Right cardiac atrium (tissue), 5 donors: Measurements from ENCODE around the gene PEX11G. TPM values are rescaled to one million over a fixed set of nuclear protein-coding genes. Genes with fewer than 3 reads are reported as not detected.
"Not testable (repeated sequence)": the region's sequence is repeated elsewhere in the genome, so short reads cannot be mapped to it uniquely, and the experiment has no call there.

Experiments used
- ATAC-seq, 2 donors: fragments of 200-7000 bp; cut with Tn5 transposase; one replicate each; pipeline versions ENCODE4 v1.8.0 to v1.9.1; 2020; ENCODE audit warnings: moderate library complexity in 2 of 2, mild to moderate bottlenecking in 1 of 2
- DNase-seq, 3 donors: peaks; one replicate each; pipeline ENCODE4 v3.0.0-alpha.2; 2020
- H3K27ac ChIP-seq: one replicate; pipeline ENCODE4 v1.5.1; 2013; ENCODE audit warnings: mild to moderate bottlenecking, low read length, control low read depth, moderate library complexity
- H3K27me3 ChIP-seq: one replicate; pipeline ENCODE4 v1.6.1; 2013; ENCODE audit not compliant: control insufficient read depth, insufficient read depth
- H3K4me1 ChIP-seq: one replicate; pipeline ENCODE4 v1.6.1; 2013; ENCODE audit warnings: low read length; ENCODE audit not compliant: control insufficient read depth, insufficient read depth
- H3K4me3 ChIP-seq: one replicate; pipeline ENCODE4 v1.5.1; 2013; ENCODE audit warnings: low read length, control low read depth
- H3K9me3 ChIP-seq: one replicate; pipeline ENCODE4 v1.6.1; 2013; ENCODE audit warnings: low read length; ENCODE audit not compliant: control insufficient read depth
- WGBS: extraction: QIAGEN DNeasy Blood & Tissue Kit; methylation state at CpG from one replicate; pipeline ENCODE4 v1.1.7; 2013; 5-methylcytosine and 5-hydroxymethylcytosine counted together
- intact Hi-C, 4 donors: fragments of 100-400 bp; cut with DNase I; formaldehyde crosslinking; loops; one replicate each; pipeline versions ENCODE4 v1.11.0 to v1.14.0; 2022 to 2023
- polyA plus RNA-seq: library from polyadenylated mRNA; stranded (reverse); fragments of 200-250 nt; gene quantifications from one replicate; pipeline ENCODE4 v1.2.3, GENCODE V29; 2013
- total RNA-seq, 4 donors: library from RNA; stranded (reverse); fragmentation: NEBNext Ultra II Directional; extraction: Animal tissue kit (Norgen Biotek cat#: 25700); gene quantifications; one replicate each; pipeline ENCODE4 v1.2.1, GENCODE V29; 2021
- donor health status: healthy with polysubstance abuse.
- donor health status: DM: no; HTN: yes; CAD: no.
- donor health status: DM: no; HTN: no; CAD: no.
- donor health status: DM: no; HTN: yes; CAD: no; lungs with severe emphysema.
- donor health status: DM: yes; HTN: yes; CAD: no.

Gene PEX11G
- total and polyA plus RNA-seq, 5 donors: 1.5 to 3.2 (median 2.4) TPM

DNA sequence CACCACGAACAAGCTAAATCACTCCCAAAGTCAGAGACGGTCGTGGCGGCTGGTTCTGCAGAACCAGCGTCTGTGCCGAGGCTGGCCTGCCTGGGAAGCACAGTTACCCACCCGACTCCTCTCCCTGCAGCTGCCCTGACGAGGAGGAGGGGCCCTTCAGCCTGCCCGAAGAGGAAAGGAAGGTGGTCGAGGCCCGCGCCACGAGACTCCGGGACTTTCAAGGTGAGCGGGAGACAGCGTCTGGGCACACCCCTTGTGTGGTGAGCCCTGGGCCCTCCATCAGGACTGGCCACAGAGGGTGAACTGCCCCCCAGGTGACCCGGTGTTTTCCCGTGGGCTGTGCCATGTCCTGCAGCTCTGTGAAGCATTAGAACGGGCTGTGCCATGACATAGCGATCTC lies 29.1 kb downstream of the PEX11G start:
- ATAC-seq (no peak), DNase-seq (no peak)
- Histone ChIP-seq H3K27me3 (no peaks in the 10 kb centered on the region), H3K27ac (no peak overlapping the region), H3K4me3 (no peak overlapping the region), H3K9me3 (no peaks in the 10 kb centered on the region), H3K4me1 (no peaks in the 10 kb centered on the region)
- intact Hi-C loops: no loop called here
- 93% methylated on average over 20 of the region's 20 CpGs for WGBS

DNA sequence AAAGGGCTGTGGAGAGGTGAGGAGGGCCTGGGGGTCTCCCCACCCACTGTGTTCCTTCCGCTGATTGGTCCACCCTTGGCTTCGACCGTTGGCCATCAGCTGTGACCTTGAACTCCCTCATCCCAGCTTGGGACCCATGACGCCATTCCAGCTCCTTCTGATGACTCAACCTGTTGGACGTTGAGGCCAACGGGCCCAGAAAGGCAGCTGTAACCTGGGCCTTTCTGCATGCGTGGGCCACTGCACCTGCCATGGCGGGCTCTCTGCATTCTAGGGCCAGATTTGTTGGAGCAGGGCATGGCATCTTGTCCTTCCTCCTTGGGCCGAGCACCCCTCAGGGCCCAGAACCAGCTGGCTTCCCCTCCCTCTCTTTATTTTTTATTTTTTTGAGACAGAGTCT lies 30.2 kb downstream of the PEX11G start:
- no peak overlapping the region for H3K4me3 ChIP-seq
- ATAC-seq (no peak), DNase-seq (no peak)
- no peaks in the 10 kb centered on the region for H3K27me3 ChIP-seq
- H3K4me1 ChIP-seq: no peaks in the 10 kb centered on the region
- intact Hi-C loops: no loop called here
- H3K9me3 ChIP-seq: no peaks in the 10 kb centered on the region
- no peak overlapping the region for H3K27ac ChIP-seq
- 91% methylated on average over 9 of the region's 9 CpGs for WGBS

DNA sequence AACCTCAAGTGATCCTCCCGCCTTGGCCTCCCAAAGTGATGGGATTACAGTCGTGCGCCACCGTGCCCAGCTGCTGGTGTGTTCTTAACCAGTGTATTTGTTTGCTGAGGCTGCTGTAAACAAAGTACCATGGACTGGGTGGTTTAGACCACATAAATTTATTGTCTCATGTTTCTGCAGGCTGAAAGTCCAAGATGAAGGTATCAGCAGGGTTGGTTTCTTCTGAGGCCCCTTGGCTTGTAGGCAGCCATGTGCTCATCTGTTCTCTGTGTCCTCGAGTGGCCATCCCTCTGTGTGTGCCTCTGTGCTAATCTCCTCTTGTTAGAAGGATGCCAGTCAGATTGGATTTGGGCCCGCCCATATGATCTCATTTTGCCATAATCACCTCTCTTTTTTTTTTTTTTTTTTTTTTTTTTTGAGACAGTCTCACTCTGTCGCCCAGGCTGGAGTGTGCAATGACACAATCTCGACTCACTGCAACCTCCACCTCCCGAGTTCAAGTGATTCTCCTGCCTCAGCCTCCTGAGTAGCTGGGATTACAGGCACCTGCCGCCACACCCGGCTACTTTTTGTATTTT lies 31.8 kb downstream of the PEX11G start:
- 96% methylated on average over 11 of the region's 11 CpGs for WGBS
- Histone ChIP-seq H3K4me1 (no peaks in the 10 kb centered on the region), H3K27ac (no peak overlapping the region), H3K9me3 (no peaks in the 10 kb centered on the region), H3K4me3 (no peak overlapping the region), H3K27me3 (no peaks in the 10 kb centered on the region)
- intact Hi-C loops: no loop called here
- DNase-seq (no peak), ATAC-seq (no peak)

DNA sequence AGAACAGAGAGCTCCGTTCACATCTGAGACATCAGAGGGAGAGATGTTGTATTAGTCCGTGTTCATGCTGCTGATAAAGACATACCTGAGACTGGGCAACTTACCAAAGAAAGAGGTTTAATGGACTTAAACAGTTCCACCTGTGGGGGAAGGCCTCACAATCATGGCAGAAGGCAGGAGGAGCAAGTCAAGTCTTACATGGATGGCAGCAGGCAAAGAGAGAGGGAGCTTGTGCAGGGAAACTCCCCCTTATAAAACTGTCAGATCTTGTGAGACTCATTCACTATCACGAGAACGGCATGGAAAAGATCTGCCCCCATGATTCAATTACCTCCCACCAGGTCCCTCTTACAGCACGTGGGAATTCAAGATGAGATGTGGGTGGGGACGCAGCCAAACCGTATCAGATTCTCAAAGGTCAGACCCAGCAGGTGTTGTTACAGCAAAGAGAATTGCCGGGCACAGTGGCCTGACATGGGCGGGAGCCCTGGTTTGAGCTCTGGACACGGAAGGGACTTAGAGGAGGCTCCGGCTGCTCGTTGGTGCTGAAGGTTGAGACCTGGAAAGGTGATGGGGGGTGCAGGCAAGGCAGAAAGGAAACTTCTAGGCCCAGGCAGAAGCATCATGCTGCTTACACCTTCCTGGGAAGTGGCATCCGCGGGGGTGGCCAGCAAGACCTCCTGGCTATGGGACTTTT lies 33.1 kb downstream of the PEX11G start:
- 96% methylated on average over 14 of the region's 14 CpGs for WGBS
- H3K27me3 ChIP-seq: no peaks in the 10 kb centered on the region
- no peaks in the 10 kb centered on the region for H3K9me3 ChIP-seq
- intact Hi-C loops: no loop called here
- ATAC-seq (no peak), DNase-seq (no peak)
- no peak overlapping the region for H3K4me3 ChIP-seq
- no peak overlapping the region for H3K27ac ChIP-seq
- no peaks in the 10 kb centered on the region for H3K4me1 ChIP-seq

DNA sequence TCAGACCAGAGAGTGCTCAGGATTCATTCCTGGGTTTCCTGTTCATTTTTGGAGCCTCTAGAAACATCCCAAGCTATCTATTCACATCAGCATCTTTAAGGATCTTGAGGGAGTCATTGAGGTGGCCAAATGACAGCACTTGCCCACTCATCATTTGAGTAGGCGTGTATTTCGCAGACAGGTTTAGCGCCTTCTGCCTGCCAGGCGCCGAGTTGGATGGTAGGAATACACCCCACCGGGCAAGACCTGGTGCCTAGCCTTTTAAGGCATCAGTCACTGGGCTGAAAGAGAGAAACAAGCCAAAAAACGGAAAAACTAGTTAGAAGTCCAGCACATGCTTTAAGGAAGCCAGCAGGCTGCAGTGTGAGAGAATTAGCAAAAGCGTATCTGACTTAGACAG lies 33.8 kb downstream of the PEX11G start:
- H3K27me3 ChIP-seq: no peaks in the 10 kb centered on the region
- H3K9me3 ChIP-seq: no peaks in the 10 kb centered on the region
- H3K27ac ChIP-seq: no peak overlapping the region
- intact Hi-C loops: no loop called here
- no peak for DNase-seq
- 97% methylated on average over 8 of the region's 8 CpGs for WGBS
- ATAC-seq: no peak
- H3K4me1 ChIP-seq: no peaks in the 10 kb centered on the region
- H3K4me3 ChIP-seq: no peak overlapping the region

DNA sequence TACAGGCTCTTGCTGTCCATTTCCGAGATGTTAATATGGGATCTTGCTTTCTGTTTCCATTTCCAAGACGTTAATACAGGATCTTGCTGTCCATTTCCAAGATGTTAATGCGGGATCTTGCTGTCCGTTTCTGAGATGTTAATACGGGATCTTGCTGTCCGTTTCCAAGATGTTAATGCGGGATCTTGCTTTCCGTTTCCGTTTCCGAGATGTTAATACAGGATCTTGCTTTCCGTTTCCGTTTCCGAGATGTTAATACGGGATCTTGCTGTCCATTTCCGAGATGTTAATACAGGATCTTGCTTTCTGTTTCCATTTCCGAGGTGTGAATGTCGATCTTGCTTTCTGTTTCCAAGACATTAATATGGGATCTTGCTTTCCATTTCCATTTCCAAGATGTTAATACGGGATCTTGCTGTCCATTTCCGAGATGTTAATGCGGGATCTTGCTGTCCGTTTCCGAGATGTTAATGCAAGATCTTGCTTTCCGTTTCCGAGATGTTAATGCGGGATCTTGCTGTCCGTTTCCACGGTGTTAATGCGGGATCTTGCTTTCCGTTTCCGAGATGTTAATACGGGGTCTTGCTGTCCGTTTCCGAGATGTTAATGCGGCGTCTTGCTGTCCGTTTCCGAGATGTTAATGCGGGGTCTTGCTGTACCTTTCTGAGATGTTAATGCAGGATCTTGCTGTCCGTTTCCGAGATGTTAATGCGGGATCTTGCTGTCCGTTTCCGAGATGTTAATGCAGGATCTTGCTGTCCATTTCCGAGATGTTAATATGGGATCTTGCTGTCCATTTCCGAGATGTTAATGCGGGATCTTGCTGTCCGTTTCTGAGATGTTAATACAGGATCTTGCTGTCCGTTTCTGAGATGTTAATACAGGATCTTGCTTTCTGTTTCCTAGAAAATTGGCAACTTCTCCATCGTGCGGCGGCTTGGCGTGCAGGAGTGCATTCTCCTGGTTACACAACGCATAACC lies 38.3 kb downstream of the PEX11G start:
- H3K9me3 ChIP-seq: no peaks in the 10 kb centered on the region
- intact Hi-C loops: no loop called here
- H3K27ac ChIP-seq: no peak overlapping the region
- DNase-seq (no peak), ATAC-seq (no peak)
- H3K4me1 ChIP-seq: no peaks in the 10 kb centered on the region
- 86% methylated on average over 53 of the region's 53 CpGs for WGBS
- H3K4me3 ChIP-seq: no peak overlapping the region
- no peaks in the 10 kb centered on the region for H3K27me3 ChIP-seq

DNA sequence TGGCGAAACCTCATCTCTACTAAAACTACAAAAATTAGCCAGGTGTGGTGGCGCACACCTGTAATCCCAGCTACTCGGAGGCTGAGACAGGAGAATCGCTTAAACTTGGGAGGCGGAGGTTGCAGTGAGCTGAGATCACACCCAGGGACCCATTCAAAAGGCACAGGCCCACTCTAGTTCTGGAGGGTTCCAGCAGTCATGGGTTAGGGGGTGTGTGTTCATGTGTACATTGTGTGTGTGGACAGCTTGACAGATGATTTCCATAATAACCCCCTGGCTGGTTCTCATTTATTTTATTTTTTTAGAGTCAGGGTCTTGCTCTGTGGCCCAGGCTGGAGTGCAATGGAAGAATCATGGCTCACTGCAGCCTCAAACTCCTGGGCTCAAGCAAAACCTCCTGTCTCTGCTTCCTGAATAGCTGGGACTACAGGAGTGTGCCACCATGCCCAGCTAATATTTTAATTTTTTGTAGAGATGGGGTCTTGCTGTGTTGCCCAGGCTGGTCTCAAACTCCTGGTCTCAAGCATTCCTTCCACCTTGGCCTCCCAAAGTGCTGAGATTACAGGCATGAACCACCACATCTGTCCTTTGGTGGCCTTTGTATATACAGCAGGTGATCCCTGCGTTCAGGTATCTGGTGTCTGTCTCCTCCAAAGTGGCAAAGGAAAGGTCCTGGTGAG lies 39.3 kb downstream of the PEX11G start:
- H3K27ac ChIP-seq, H3K27me3 ChIP-seq, H3K4me3 ChIP-seq, ATAC-seq, H3K4me1 ChIP-seq, DNase-seq, H3K9me3 ChIP-seq, intact Hi-C loops: not testable (repeated sequence)
- WGBS: 98% methylated on average over 6 of the region's 6 CpGs

DNA sequence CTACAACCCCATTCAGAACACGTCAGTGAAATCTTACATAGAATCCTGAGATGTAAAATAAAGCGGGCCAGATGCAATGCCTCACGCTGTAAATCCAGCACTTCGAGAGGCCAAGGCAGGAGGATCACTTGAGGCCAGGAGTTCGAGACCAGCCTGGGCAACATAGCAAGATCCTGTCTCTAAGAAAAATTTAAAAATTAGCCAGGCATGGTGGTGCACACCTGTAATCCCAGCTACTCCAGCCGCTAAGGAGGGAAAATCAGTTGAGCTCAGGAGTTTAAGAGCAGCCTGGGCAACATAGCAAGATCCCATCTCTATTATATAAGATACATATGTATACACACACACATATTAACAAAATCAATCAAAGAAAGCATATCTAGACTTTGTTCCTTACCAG lies 41.2 kb downstream of the PEX11G start:
- ATAC-seq (no peak), DNase-seq (no peak)
- H3K27ac ChIP-seq: no peak overlapping the region
- WGBS: 97% methylated on average over 6 of the region's 6 CpGs
- no peaks in the 10 kb centered on the region for H3K27me3 ChIP-seq
- intact Hi-C loops: no loop called here
- H3K9me3 ChIP-seq: no peaks in the 10 kb centered on the region
- no peak overlapping the region for H3K4me3 ChIP-seq
- no peaks in the 10 kb centered on the region for H3K4me1 ChIP-seq

DNA sequence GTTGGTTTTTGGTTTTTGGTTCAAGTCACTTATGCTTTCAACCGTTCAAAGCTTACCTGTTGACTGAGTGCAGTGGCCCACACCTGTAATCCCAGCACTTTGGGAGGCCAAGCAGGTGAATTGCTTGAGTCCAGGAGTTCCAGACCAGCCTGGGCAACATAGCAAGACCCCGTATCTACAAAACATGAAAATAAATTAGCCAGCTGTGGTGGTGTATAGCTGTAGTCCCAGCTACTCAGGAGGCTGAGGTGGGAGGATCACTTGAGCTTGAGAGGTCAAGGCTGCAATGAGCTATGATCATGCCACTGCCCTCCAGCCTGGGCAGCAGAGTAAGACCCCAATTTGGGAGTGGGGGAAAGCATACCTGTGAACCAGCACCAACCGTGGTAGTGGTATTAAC lies 43.7 kb downstream of the PEX11G start:
- 94% methylated on average over 3 of the region's 3 CpGs for WGBS
- no peak for DNase-seq

DNA sequence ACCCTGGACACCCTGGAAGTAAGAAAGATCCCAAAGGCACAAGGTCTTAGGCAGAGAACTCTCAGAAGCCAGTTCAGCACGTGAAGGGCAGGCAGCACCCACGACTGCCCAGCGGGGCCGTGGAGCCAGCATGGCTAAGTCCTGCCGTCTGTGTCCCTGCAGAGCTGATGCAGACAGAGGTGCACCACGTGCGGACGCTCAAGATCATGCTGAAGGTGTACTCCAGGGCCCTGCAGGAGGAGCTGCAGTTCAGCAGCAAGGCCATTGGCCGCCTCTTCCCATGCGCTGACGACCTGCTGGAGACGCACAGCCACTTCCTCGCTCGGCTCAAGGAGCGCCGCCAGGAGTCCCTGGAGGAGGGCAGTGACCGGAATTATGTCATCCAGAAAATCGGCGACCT lies 44.8 kb downstream of the PEX11G start:
- WGBS: 93% methylated on average over 19 of the region's 19 CpGs
- Histone ChIP-seq H3K27ac (no peak overlapping the region), H3K9me3 (no peaks in the 10 kb centered on the region), H3K4me3 (no peak overlapping the region), H3K4me1 (no peaks in the 10 kb centered on the region), H3K27me3 (no peaks in the 10 kb centered on the region)
- intact Hi-C loops: no loop called here
- ATAC-seq: no peak
- DNase-seq: no peak

More for the DNA sequence above, 43.7 kb downstream of the PEX11G start:
- Histone ChIP-seq H3K27me3 (no peaks in the 10 kb centered on the region), H3K4me3 (no peak overlapping the region), H3K4me1 (no peaks in the 10 kb centered on the region), H3K27ac (no peak overlapping the region), H3K9me3 (no peaks in the 10 kb centered on the region)
- no peak for ATAC-seq
- intact Hi-C loops: no loop called here

DNA sequence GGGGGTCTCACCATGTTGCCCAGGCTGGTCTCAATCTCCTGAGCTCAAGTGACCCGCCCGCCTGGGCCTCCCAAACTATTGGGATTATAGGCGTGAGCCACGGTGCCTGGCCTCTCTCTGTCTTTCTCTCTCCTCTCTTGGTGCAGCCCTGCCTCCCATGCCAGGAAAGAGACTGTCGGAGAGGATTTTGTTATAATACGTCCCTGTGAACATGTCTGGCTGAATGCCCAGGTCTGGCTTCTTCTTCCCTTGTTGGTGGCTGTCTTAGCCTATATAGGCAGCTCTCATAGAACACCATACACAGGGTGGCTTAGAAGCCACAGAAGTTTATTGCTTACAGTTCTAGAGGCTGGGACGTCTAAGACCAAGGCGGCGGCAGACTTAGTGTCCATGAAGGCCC lies 46.4 kb downstream of the PEX11G start:
- WGBS: 55% methylated on average over 9 of the region's 9 CpGs
- intact Hi-C loops: no loop called here
- ATAC-seq: no peak
- Histone ChIP-seq H3K27ac (no peak overlapping the region), H3K27me3 (no peaks in the 10 kb centered on the region), H3K4me3 (no peak overlapping the region), H3K9me3 (no peaks in the 10 kb centered on the region), H3K4me1 (no peaks in the 10 kb centered on the region)
- DNase-seq: peak in 2 of 3 donors; percentile 45 to 76
